Coronary artery (tissue), 2 donors: Measurements from ENCODE around the gene FHIT.

Experiments
- DNase-seq: peaks from one replicate; pipeline ENCODE4 v3.0.0-alpha.2; 2017; ENCODE audit warnings: low spot score
- H3K27ac ChIP-seq, 2 donors: fragments of 200-600 bp; sonication (generic); one replicate each; pipeline ENCODE4 v1.5.1; 2016 to 2019
- H3K4me3 ChIP-seq: fragments of 200-600 bp; sonication (generic); 2 replicates; pipeline ENCODE4 v1.5.1; 2016; ENCODE audit warnings: mild to moderate bottlenecking, moderate library complexity
- TF ChIP-seq, protein P1 (sequence below): fragments of 200-600 bp; sonication (generic); IDR thresholded peaks from one replicate; pipeline ENCODE4 v1.5.1; 2019; ENCODE audit warnings: antibody characterized with exemption

FHIT gene

DNA sequence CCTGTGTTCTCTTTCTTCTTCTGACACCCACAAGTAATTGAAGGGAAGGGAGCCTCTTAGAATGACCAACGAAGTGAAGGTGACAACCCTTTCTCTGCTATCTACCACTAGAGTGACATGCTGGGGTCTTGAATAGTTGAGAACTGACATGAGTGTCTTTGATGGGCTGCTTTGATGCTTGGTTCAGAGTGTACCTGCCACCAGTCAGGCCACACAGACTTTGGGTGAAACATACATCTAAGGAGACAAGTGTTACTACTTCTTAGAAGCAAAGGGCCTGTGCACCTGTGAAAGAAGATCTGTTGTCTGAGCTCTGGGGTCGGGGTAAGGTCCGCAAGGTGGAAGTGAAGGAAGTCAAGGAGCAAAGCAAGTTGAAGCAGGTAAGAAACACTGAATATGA, 1160.7 kb downstream of the FHIT start:
- DNase-seq = no peak
- no peak overlapping the region for H3K27ac ChIP-seq

GRCh38 chr3:60086811-60087210, 1164.4 kb downstream of the FHIT start:
- no peak overlapping the region for H3K4me3 ChIP-seq
- H3K27ac ChIP-seq = no peak overlapping the region
- TF ChIP-seq, protein P1, sequence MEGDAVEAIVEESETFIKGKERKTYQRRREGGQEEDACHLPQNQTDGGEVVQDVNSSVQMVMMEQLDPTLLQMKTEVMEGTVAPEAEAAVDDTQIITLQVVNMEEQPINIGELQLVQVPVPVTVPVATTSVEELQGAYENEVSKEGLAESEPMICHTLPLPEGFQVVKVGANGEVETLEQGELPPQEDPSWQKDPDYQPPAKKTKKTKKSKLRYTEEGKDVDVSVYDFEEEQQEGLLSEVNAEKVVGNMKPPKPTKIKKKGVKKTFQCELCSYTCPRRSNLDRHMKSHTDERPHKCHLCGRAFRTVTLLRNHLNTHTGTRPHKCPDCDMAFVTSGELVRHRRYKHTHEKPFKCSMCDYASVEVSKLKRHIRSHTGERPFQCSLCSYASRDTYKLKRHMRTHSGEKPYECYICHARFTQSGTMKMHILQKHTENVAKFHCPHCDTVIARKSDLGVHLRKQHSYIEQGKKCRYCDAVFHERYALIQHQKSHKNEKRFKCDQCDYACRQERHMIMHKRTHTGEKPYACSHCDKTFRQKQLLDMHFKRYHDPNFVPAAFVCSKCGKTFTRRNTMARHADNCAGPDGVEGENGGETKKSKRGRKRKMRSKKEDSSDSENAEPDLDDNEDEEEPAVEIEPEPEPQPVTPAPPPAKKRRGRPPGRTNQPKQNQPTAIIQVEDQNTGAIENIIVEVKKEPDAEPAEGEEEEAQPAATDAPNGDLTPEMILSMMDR = no peak
- no peak for DNase-seq

More for the DNA sequence above, 1160.7 kb downstream of the FHIT start:
- no peak overlapping the region for H3K4me3 ChIP-seq
- TF ChIP-seq, protein P1 = no peak

- no peak overlapping the region for H3K27ac ChIP-seq
- DNase-seq = no peak
- no peak overlapping the region for H3K4me3 ChIP-seq
- TF ChIP-seq, protein P1 = no peak
These were observed 1165.6 kb downstream of the FHIT start for GRCh38 chr3:60085649-60086048.

DNA sequence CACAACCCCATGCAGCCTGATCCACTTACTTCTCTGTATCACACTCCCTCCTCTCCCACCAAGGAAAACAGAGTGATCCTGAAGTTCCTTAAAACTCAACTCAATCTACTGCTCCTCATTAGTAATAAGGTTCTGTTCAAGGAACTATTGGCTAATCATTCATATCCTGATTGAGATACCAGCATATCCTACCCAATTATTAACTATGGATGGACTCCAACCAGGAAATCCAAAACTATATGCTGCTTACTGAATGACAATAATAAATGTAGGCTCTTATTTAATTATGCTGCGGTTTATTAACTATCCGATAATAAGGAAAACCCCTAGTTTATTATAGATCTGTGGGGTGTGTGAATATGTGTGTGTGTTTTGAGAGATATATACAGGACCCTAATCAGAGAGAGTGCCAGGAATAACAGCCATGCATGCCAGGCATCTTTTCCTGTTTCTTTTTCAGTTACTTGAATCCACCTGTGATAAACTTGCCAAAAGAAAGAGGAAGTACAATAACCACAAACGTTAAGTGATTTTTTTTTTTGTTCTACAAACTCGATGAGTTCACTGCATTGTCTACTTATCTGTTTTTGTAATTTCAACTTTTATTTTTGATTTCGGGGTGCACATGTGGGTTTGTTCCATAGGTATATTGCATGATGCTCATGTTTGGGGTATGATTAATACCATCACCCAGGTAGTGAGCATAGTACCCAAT, 1169.7 kb downstream of the FHIT start:
- Histone ChIP-seq H3K4me3 (no peak overlapping the region), H3K27ac (no peak overlapping the region)
- TF ChIP-seq, protein P1 = no peak
- no peak for DNase-seq

DNA sequence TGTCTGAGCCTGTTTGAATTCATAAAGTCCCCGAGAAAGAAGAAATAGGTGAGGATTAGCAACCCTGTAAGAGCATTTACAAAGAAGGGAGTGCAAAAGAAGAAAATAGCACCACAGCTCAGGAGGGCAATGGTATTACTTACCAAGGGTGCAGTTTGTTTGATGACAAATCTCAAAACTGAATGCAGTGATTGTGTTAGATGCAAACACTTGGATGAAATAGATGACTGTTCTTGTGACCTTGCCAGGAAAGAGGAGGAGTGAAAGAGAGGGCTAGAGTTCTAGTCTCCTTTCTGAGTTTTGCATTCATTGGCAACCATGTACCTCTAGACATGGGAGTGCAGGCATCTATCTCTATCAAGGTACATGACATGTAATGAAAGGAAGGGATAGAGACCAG, 1170.6 kb downstream of the FHIT start:
- Histone ChIP-seq H3K27ac (no peak overlapping the region), H3K4me3 (no peak overlapping the region)
- DNase-seq = no peak
- TF ChIP-seq, protein P1 = no peak

GRCh38 chr3:60079076-60079475, 1172.2 kb downstream of the FHIT start:
- no peak overlapping the region for H3K4me3 ChIP-seq
- no peak overlapping the region for H3K27ac ChIP-seq
- TF ChIP-seq, protein P1 = no peak
- DNase-seq = no peak

DNA sequence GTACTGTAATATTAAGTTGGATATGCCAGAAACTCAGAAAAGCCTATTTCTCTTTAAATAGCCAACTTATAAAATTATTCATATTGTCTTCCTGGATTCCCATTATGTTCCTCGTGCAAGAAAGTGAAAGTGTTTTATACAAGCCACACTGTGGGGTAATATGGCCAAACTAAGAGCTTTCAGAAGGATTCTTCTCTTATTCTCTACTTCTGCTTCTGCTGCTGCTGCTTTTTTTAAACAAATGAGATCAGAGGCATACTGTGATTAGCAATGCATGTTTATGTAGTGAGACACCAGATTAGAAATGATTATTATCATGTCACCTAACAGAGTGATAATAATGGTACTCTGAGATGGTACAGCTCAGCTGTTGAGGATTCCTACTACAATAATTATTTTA, 1174.9 kb downstream of the FHIT start:
- TF ChIP-seq, protein P1 = no peak
- H3K4me3 ChIP-seq = peak overlapping the region; percentile 25
- H3K27ac ChIP-seq = no peak overlapping the region
- no peak for DNase-seq
